GOT3 (cell line): ENCODE results near the gene GLIS1.
"Not testable (repeated sequence)": the region's sequence is repeated elsewhere in the genome, so short reads cannot be mapped to it uniquely, and the experiment has no call there.

ENCODE experiments used
- DNase-seq: peaks from one replicate; lab custom pipeline; 2025; ENCODE audit warnings: mixed read lengths; lab: John Stamatoyannopoulos, UW

The GLIS1 gene

DNA sequence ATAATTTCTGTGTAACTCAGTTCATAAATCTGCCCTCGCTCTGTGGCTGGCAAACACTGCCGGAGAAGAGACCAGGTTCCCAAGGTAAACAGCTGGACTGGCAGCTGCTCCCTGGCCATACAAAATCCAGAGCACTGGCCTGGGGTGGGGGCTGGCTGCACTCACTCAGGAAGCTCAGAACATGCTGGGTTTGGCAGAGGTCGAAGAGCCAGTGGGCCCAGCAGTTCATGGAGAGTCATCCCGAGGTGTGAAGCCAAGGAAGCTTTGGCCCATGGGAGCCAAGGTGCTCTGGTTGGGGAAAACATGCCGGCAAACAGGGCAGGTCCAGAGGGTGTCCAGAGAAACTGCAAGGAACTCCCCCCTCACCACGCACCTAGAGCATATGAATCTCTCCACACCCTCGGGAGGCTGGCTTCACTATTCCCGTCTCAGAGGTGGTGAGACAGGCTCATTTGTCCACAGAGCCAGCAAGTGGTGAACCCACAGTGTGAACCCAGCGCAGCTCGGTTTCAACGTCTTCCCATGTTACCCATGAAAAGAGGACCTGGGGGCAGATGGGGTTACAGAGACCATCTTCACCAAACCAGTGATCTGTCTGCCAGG, 177.4 kb downstream of the GLIS1 start:
- DNase-seq: no peak

DNA sequence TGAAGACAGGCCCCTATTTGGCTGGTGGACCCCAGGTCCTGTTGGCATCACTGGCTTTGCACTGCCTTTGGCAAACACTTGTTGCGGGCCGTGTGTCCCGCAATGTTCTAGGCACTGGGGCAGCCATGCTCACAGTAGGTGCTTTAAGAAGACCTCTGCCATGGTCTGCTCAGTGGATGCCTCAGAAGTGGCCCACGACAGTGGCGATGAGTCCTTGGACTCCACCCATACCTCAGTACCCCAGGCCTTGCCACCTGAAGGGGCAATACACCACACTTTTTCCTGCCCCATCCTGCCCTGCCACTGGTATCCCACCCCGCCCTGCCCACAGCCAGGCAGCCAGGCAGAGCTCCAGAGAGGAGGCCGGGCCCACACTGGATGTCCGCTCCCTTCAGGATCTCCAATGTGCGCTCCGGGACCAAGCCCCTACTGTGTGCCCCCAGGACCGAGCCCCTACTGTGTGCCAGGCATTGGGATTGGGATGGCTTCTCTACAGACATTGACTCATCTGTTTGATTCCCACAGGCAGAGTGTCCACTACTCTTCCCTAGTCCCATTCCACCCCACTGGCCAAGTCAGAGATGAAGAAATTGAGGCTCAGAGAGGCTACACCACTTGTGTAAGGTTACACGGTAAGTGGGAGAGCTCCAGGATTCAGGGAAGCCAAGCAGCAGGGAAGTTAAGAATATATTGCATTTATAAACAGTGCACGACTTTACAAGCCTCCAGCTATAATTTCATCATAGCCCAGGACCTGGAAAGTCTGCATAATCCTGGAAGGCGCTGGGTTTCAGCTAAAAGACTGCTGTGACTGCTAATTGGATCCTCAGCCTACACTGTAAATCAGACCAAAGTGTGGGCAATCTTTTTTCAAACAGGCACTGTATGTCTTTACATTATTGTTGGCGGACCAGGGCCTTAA, 178.1 kb downstream of the GLIS1 start:
- no peak for DNase-seq

DNA sequence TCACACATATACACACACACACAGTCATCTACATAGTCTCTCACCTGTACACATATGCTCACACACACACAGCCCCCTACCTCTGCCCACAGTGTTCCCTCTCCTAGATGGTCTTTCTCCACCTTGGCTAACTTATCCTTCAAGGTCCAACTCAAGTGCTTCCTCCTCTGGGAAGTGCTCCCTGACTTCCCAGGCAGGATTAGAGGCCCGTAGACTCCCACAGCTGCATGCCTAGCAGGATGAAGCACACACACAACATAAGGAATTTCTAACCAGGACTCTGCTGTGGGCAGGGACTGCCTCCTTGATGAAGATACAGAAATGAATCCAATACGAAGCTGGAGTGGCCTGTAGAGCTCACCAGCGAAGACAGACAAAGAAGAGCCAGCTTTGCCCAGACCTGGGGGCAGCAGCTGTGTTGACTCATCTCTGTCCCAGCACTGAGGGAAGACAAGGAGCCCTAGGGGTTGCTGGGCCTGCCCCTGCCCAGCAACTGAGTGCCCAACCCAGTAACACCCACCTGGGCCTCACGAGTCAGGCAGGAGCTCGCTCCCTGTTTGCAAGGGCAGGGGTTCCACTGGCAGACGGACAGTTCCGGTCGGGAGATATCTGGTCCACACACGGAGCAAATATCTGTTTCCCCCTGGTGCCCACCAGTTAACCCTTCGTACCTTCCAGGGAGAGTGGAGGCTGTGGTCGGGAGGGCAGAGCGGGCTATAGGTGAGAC, 178.9 kb downstream of the GLIS1 start:
- DNase-seq: no peak

GRCh38 chr1:53559391-53559815, 179.6 kb downstream of the GLIS1 start:
- no peak for DNase-seq

- no peak for DNase-seq
Observed at GRCh38 chr1:53558739-53559315, 180.1 kb downstream of the GLIS1 start.

GRCh38 chr1:53557830-53558738, 180.9 kb downstream of the GLIS1 start:
- DNase-seq: no peak

- DNase-seq: no peak
Observed at GRCh38 chr1:53557369-53557768, 181.6 kb downstream of the GLIS1 start.

DNA sequence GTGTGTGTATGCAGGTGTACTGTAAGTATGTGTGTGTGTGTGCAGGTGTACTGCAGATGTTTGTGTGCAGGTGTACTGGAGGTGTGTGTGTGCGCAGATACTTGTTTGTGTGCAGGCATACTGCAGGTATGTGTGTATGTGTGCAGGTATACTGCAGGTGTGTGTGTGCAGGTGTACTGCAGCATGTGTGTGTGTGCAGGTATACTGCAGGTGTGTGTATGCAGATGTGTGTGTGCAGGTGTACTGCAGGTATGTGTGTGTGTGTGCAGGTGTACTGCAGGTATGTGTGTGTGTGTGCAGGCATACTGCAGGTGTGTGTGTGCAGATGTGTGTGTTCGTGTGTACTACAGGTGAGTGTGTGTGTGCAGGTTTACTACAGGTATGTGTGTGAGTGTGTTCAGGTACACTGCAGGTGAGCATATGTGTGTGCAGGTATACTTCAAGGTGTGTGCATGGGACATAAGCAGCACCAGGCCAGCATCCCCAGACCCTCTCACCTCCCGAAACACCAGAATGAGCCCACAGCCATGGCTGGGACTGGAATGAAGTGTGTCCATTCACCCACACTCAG, 182.2 kb downstream of the GLIS1 start:
- no peak for DNase-seq

DNA sequence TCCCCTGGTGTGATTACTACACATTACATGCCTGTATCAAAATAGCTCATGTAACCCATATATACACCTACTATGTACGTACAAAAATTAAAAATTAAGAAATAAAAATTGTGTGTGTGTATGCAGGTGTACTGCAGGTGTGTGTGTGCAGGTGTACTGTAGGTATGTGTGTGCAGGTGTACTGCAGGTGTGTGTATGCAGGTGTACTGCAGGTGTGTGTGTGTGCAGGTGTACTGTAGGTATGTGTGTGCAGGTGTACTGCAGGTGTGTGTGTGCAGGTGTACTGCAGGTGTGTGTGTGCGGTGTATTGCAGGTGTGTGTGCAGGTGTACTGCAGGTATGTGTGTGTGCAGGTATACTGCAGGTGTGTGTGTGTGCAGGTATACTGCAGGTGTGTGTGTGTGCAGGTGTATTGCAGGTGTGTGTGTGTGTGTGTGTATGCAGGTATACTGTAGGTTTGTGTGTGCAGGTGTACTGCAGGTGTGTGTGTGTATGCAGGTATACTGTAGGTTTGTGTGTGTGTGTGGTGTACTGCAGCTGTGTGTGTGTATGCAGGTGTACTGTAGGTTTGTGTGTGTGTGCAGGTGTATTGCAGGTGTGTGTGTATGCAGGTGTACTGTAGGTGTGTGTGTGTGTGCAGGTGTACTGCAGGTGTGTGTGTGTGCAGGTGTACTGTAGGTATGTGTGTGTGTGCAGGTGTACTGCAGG, 183.2 kb downstream of the GLIS1 start:
- DNase-seq: not testable (repeated sequence)

GRCh38 chr1:53554592-53555305, 184.2 kb downstream of the GLIS1 start:
- no peak for DNase-seq

GRCh38 chr1:53553734-53554509, 185.0 kb downstream of the GLIS1 start:
- DNase-seq: no peak

- no peak for DNase-seq
Observed at GRCh38 chr1:53552981-53553733, 185.8 kb downstream of the GLIS1 start.

- DNase-seq: no peak
Observed at GRCh38 chr1:53552146-53552861, 186.7 kb downstream of the GLIS1 start.

DNA sequence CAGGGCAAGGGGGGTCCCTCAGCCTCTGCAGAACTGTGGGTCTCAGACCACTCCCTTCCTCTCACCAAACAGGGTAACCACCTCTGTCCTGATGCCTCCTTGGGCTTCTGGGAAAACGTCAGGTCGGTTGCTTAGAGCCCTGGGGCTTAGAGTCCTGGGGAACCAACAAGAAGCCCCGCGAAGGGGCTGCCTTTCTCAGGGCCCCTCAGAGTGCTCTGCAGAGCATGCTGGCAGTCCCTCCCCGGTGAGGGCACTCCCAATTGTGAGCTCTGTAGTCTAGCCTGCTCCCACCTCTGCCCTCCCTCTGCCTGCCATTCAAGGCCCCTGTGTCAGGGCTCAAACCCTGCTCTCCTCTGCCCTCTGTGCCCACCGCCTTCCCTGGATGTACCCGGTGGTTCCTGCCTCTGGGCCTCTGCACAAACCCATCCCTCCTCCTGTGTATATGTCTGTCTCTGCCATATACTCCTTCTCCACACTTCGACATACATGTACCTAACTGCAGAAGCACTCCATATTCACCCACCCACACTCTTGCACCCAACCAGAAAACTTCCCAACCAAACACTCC, 187.5 kb downstream of the GLIS1 start:
- no peak for DNase-seq

- no peak for DNase-seq
Observed at GRCh38 chr1:53550201-53550741, 188.7 kb downstream of the GLIS1 start.

- DNase-seq: no peak
Observed at GRCh38 chr1:53549781-53550180, 189.2 kb downstream of the GLIS1 start.

DNA sequence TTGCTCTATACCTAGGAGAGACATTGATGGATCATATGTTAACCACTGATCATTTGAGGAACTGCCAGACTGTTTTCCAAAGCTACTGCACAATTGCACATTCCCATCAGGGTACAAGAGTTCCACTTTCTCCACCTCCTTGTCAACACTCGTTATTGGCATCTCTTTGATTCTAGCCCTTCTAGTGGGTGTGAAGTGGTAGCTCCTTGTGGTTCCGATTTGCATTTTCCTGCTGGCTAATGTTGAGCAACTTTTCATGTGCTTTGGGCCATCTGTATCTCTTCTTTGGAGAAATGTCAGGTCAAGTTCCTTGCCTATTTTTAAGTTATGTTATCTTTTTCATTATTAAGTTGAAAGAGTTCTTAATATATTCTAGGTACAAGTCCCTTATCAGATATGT, 189.7 kb downstream of the GLIS1 start:
- no peak for DNase-seq
